Hepatic stellate cell (primary cell): ENCODE data around the gene SP1.
"Not testable (repeated sequence)": the region's sequence is repeated elsewhere in the genome, so short reads cannot be mapped to it uniquely, and the experiment has no call there.

ENCODE experiments used
- DNase-seq: peaks from one replicate; pipeline ENCODE4 v3.0.0; 2011; ENCODE audit warnings: low spot score

Gene SP1

DNA sequence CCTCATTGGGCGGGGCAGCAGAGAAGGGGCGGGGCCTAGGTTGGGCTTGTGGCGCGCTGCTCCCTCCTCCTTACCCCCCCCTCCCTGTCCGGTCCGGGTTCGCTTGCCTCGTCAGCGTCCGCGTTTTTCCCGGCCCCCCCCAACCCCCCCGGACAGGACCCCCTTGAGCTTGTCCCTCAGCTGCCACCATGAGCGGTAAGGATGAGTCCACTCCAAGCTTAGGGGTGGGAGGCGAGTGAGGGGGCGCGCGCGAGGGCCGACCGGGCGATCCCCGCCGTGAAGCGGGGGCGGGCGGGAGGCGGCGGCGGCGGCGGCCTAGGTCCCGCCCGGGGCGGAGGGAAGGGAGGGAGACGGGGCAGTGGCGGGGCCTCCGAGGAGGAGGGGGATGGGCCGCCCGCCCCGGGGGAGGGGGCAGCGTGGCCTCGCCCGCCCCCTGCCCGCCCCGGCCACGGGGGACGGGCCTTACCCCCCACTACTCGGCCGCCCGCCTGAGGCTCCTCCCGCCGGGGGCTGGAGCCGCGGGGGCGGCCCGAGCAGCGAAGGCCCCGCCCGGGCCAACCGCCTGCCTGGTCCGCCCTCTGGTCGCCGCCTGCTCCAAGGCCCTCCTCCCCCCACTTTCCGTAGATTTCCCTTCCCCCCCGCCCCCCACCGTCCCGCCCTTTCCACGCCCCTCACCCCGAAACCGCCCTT lies at the start of gene SP1:
Gene SP1 (plus strand): TSS at position 73 of the 690 bp plus-strand sequence. CDS start 116 bp downstream, at position 189.
- peak; percentile 86 for DNase-seq

GRCh38 chr12:53330671-53331070 lies 49.3 kb upstream of the SP1 start:
- DNase-seq: no peak

DNA sequence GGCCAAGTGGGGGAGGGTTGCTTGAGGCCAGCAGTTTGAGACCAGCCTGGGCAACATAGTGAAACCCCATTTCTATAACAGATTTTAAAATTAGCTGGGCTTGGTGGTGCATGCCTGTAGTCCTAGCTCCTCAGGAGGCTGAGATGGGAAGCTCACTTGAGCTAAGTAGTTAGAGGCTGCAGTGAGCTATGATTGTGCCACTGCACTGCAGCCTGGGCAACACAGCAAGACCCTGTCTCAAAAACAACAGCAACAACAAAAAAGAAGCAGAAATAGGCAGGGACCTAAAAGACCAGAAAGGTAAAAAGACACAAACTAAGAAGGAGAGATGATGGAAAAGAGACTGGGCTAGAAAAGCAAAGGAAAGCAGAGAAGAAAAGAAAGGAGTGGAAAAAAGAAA lies 47.6 kb upstream of the SP1 start:
- DNase-seq: not testable (repeated sequence)

DNA sequence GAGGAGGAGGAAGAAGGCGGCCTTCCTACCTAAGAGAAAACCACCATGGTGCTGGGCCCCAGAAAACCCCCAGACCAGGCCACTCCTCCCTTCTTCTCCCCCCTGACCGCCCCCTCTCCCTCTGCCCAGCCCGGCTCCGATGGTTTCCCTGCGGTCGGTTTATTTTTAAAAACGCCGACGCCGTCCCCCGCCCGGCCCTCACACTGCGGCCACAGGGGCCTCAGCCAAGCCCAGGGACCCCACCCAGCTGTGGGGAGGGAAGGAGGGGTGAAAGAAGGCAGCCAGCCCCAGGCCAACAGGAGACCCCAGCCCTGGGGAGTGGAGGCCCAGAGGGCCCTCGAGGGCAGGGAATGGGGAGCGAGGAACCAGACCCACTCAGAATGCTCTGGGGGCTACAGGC lies 47.2 kb upstream of the SP1 start:
- no peak for DNase-seq

GRCh38 chr12:53333289-53333688 lies 46.7 kb upstream of the SP1 start:
- no peak for DNase-seq

DNA sequence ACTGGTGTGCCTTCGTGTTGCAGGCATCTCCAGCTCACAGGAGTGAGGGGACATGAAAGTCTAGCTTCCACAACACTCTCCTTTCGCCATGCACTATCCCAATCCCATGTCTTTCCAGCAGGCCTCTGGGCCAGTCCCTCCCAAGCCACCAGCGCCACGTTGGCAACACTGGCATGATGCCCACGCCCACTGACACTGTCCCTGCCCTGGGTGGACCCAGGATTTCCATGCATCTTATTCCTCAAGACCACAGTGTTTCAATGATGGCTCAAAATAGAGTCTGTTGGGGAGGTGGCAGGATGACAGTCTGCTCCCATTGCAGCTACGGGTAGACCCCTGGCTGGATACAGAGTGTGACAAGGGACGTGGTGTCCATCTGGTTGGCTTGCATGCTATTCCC lies 46.1 kb upstream of the SP1 start:
- DNase-seq: no peak

DNA sequence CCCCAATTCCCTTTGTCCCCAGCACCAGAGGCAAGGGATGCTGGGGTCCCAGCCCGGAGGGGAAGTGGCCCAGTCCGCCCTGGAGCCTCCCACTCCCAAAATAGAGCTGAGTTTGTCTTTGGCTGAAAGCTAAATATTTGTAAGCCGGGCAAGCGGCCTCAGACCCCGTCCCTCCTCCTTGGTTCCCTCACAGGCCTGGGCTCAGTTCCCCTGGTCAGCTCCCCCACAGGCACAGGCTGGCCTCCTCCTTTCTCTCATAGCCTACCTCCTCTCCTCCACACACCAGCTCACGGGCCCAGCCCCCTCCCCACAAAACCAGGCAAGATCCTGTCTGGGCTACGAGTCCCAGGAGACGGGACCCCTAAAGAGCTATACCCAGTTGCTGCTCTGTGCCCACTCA lies 45.2 kb upstream of the SP1 start:
- no peak for DNase-seq

DNA sequence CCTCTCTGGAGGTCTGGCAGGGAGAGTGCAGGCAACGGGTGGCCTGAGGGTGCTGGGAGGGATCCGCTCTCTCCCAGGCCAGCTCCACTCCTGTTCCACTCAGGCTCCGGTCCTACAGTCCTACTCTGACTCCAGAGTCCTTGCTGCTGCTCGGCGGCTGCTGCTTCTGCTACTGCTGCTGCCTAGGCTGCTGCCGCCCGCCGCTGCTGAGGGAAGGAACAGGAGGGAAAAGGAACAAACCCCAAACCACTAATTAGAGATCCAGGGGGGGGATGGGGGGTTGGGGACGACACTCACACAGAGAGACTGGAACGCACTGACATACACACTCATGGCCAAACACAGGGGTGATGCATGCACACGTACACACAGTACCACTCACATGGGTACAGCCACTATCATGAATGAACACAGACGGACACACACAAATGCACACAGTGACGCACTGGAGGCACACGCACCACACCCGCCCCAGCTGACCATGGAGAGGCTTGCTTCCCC lies 43.7 kb upstream of the SP1 start, which contains the start of gene SP7:
Gene SP7 (minus strand): TSS at position 174 of the 501 bp plus-strand sequence. CDS start 708 bp downstream, outside the sequence.
- no peak for DNase-seq

GRCh38 chr12:53338017-53338416 lies 42.0 kb upstream of the SP1 start:
- no peak for DNase-seq

GRCh38 chr12:53338916-53339315 lies 41.1 kb upstream of the SP1 start:
- DNase-seq: no peak

GRCh38 chr12:53340398-53340797 lies 39.6 kb upstream of the SP1 start:
- no peak for DNase-seq

DNA sequence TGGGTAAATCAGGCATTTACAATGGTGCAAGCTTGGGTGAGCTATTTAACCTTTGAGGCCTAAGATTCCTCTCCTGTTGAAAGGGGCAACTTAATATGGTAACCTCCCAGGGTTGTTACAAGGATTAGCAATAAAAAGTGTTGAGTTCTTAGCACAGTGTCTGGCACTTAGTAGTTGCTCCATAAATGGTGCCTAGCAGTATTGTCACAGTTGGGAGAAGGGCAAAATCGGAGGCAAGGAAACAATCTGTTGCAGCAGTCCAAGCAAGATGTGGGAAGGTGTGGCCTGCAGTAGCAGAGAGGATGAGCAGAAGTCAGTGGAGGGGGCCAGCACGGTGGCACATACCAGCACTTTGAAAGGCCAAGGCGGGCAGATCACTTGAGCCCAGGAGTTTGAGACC lies 36.5 kb upstream of the SP1 start:
- DNase-seq: no peak

DNA sequence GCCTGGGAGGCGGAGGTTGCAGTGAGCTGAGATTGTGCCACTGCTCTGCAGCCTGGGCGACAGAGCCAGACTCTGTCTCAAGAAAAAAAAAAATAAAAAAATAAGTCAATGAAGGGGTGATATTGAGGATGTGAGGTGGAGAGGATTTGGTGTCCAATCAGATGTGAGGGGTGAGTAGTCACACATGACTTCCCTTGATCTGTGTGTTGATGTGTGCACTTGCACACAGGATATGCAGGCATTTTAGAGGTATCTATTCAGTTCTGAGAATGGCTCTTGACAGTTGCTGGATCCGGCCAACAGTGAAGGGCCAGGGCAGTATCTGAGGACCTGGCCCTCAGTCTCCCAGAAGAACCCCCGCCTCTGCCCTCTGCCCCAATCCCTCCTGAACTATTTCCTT lies 36.0 kb upstream of the SP1 start:
- no peak for DNase-seq

DNA sequence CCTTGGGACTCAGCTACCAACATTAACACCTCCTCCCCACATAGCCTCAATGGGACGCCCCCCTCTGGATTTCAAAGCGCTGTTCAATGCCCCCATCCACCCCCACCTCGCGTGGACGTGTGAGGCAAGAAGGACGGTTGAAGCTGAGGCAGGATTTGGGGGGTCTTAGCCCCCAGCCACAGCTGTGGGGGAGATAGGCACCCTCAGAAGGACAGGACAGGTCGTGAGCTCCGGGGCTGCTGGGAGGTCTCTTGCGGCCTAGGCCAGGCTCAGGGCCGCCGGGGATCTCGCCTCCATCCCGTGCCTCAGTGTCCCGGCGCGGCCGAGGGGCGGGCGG lies 35.5 kb upstream of the SP1 start:
- DNase-seq: no peak

GRCh38 chr12:53344824-53345485 lies 35.0 kb upstream of the SP1 start:
- peak; percentile 81 for DNase-seq

GRCh38 chr12:53345486-53346188 lies 34.3 kb upstream of the SP1 start:
- DNase-seq: peak; percentile 74

GRCh38 chr12:53346491-53346890 lies 33.5 kb upstream of the SP1 start:
- no peak for DNase-seq

DNA sequence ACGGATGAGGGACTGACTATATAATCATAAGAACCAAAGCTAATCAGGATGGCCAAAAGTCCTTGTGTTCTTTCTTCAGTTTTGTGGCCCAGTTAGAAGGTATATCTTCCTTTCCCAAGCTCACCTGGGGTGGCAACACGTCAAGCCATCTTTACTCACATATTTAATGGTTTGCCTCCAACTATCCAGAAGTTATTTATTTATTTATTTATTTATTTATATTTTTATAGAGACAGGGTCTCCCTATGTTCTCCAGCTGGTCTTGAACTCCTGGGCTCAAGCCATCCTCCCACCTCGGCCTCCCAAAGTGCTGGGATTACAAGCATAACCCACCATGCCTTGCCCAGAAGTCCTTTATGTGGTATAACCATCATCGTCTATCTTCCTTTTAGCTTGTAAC lies 32.1 kb upstream of the SP1 start:
- DNase-seq: no peak

- DNase-seq: peak; percentile 71
These were observed 27.4 kb upstream of the SP1 start for GRCh38 chr12:53352331-53353256.

- DNase-seq: no peak
These were observed 26.7 kb upstream of the SP1 start for GRCh38 chr12:53353257-53353655.

DNA sequence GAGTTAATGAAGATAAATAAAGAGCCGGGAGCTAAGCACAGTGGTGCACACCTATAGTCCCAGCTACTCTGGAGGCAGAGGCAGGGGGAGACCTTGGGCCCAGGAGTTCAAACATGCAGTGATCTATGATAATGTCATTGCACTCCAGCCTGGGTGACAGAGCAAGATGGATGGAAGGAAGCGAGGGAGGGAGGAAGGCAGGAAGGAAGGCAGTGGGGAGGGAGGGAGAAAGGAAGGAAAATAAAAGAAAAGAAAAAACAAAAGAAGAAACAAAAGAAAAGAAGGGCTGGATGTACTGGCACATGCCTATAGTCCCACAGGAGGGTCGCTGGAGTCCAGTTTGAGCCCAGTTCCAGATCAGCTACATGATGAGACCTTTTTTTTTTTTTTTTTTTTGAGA lies 24.9 kb upstream of the SP1 start:
- DNase-seq: no peak

- DNase-seq: no peak
These were observed 21.0 kb upstream of the SP1 start for GRCh38 chr12:53358836-53359419.
